ENCODE results near the gene COLEC12. TPM values are rescaled to one million over a fixed set of nuclear protein-coding genes. Genes with fewer than 3 reads are reported as not detected.

The COLEC12 gene
- polyA plus RNA-seq, 4 donors, result 0.22 to 5.4 (median 2.0) TPM

GRCh38 chr18:369224-370015 lies 131.1 kb downstream of the COLEC12 start:
- no peak for DNase-seq
- no peak for FAIRE-seq
- WGBS, 3 donors, result 77 to 84% (median 80%) methylated on average over 11 of the region's 11 CpGs

GRCh38 chr18:366466-367061 lies 133.9 kb downstream of the COLEC12 start:
- DNase-seq, result no peak
- Histone ChIP-seq H3K4me3 (ENCODE audit: low read depth in 1 of 3, low read length in 3 of 3) (no peak overlapping the region), H3K36me3 (ENCODE audit: control insufficient read depth in 3 of 3, insufficient read depth in 2 of 3, low read depth in 1 of 3, low read length in 3 of 3) (no peaks in the 10 kb centered on the region), H3K9me3 (ENCODE audit: control insufficient read depth in 2 of 2, insufficient read depth in 1 of 2, low read depth in 1 of 2, low read length in 1 of 2) (no peaks in the 10 kb centered on the region), H3K27ac (ENCODE audit: low read depth in 1 of 3, low read length in 2 of 3) (no peak overlapping the region), H3K4me1 (ENCODE audit: control insufficient read depth in 3 of 3, insufficient read depth in 2 of 3, low read depth in 1 of 3, low read length in 2 of 3) (peaks cover 0 to 14% (median 0%) of the 10 kb centered on the region in 3 donors), H3K27me3 (ENCODE audit: control insufficient read depth in 3 of 3, insufficient read depth in 3 of 3, low read length in 3 of 3) (no peaks in the 10 kb centered on the region)
- no peak for FAIRE-seq
- WGBS, 3 donors, result 81 to 87% (median 86%) methylated on average over 9 of the region's 9 CpGs

More at GRCh38 chr18:369224-370015, 131.1 kb downstream of the COLEC12 start:
- Histone ChIP-seq H3K27me3 (ENCODE audit: control insufficient read depth in 3 of 3, insufficient read depth in 3 of 3, low read length in 3 of 3) (no peaks in the 10 kb centered on the region), H3K4me3 (ENCODE audit: low read depth in 1 of 3, low read length in 3 of 3) (no peak overlapping the region), H3K27ac (ENCODE audit: low read depth in 1 of 3, low read length in 2 of 3) (no peak overlapping the region), H3K36me3 (ENCODE audit: control insufficient read depth in 3 of 3, insufficient read depth in 2 of 3, low read depth in 1 of 3, low read length in 3 of 3) (no peaks in the 10 kb centered on the region), H3K4me1 (ENCODE audit: control insufficient read depth in 3 of 3, insufficient read depth in 2 of 3, low read depth in 1 of 3, low read length in 2 of 3) (no peaks in the 10 kb centered on the region), H3K9me3 (ENCODE audit: control insufficient read depth in 2 of 2, insufficient read depth in 1 of 2, low read depth in 1 of 2, low read length in 1 of 2) (no peaks in the 10 kb centered on the region)

GRCh38 chr18:365651-366050 lies 134.8 kb downstream of the COLEC12 start:
- FAIRE-seq (no peak), DNase-seq (no peak)
- 85 to 93% (median 92%) methylated on average over 6 of the region's 6 CpGs for WGBS, 3 donors
- no peak overlapping the region for H3K4me3 ChIP-seq (ENCODE audit: low read depth in 1 of 3, low read length in 3 of 3)
- no peaks in the 10 kb centered on the region for H3K9me3 ChIP-seq (ENCODE audit: control insufficient read depth in 2 of 2, insufficient read depth in 1 of 2, low read depth in 1 of 2, low read length in 1 of 2)
- H3K4me1 ChIP-seq (ENCODE audit: control insufficient read depth in 3 of 3, insufficient read depth in 2 of 3, low read depth in 1 of 3, low read length in 2 of 3), result peaks cover 0 to 17% (median 0%) of the 10 kb centered on the region in 3 donors
- no peaks in the 10 kb centered on the region for H3K36me3 ChIP-seq (ENCODE audit: control insufficient read depth in 3 of 3, insufficient read depth in 2 of 3, low read depth in 1 of 3, low read length in 3 of 3)
- no peak overlapping the region for H3K27ac ChIP-seq (ENCODE audit: low read depth in 1 of 3, low read length in 2 of 3)
- no peaks in the 10 kb centered on the region for H3K27me3 ChIP-seq (ENCODE audit: control insufficient read depth in 3 of 3, insufficient read depth in 3 of 3, low read length in 3 of 3)

GRCh38 chr18:364256-364826 lies 136.2 kb downstream of the COLEC12 start:
- no peak for FAIRE-seq
- Histone ChIP-seq H3K27ac (ENCODE audit: low read depth in 1 of 3, low read length in 2 of 3) (no peak overlapping the region), H3K9me3 (ENCODE audit: control insufficient read depth in 2 of 2, insufficient read depth in 1 of 2, low read depth in 1 of 2, low read length in 1 of 2) (no peaks in the 10 kb centered on the region), H3K4me1 (ENCODE audit: control insufficient read depth in 3 of 3, insufficient read depth in 2 of 3, low read depth in 1 of 3, low read length in 2 of 3) (peaks cover 0 to 17% (median 0%) of the 10 kb centered on the region in 3 donors), H3K4me3 (ENCODE audit: low read depth in 1 of 3, low read length in 3 of 3) (no peak overlapping the region), H3K27me3 (ENCODE audit: control insufficient read depth in 3 of 3, insufficient read depth in 3 of 3, low read length in 3 of 3) (no peaks in the 10 kb centered on the region), H3K36me3 (ENCODE audit: control insufficient read depth in 3 of 3, insufficient read depth in 2 of 3, low read depth in 1 of 3, low read length in 3 of 3) (no peaks in the 10 kb centered on the region)
- DNase-seq, result no peak
- WGBS, 3 donors, result 44 to 60% (median 58%) methylated on average over 2 of the region's 2 CpGs

GRCh38 chr18:363301-364085 lies 137.0 kb downstream of the COLEC12 start:
- H3K4me3 ChIP-seq (ENCODE audit: low read depth in 1 of 3, low read length in 3 of 3), result no peak overlapping the region
- no peaks in the 10 kb centered on the region for H3K27me3 ChIP-seq (ENCODE audit: control insufficient read depth in 3 of 3, insufficient read depth in 3 of 3, low read length in 3 of 3)
- no peak for DNase-seq
- WGBS, 3 donors, result 51 to 54% (median 53%) methylated on average over 11 of the region's 11 CpGs
- no peaks in the 10 kb centered on the region for H3K9me3 ChIP-seq (ENCODE audit: control insufficient read depth in 2 of 2, insufficient read depth in 1 of 2, low read depth in 1 of 2, low read length in 1 of 2)
- no peaks in the 10 kb centered on the region for H3K36me3 ChIP-seq (ENCODE audit: control insufficient read depth in 3 of 3, insufficient read depth in 2 of 3, low read depth in 1 of 3, low read length in 3 of 3)
- FAIRE-seq, result no peak
- H3K27ac ChIP-seq (ENCODE audit: low read depth in 1 of 3, low read length in 2 of 3), result no peak overlapping the region
- H3K4me1 ChIP-seq (ENCODE audit: control insufficient read depth in 3 of 3, insufficient read depth in 2 of 3, low read depth in 1 of 3, low read length in 2 of 3), result peaks cover 0 to 17% (median 0%) of the 10 kb centered on the region in 3 donors

- no peaks in the 10 kb centered on the region for H3K36me3 ChIP-seq (ENCODE audit: control insufficient read depth in 3 of 3, insufficient read depth in 2 of 3, low read depth in 1 of 3, low read length in 3 of 3)
- no peak overlapping the region for H3K4me3 ChIP-seq (ENCODE audit: low read depth in 1 of 3, low read length in 3 of 3)
- peak overlapping the region in 1 of 3 donors; percentile 30 for H3K27ac ChIP-seq (ENCODE audit: low read depth in 1 of 3, low read length in 2 of 3)
- peaks cover 0 to 17% (median 0%) of the 10 kb centered on the region in 3 donors for H3K4me1 ChIP-seq (ENCODE audit: control insufficient read depth in 3 of 3, insufficient read depth in 2 of 3, low read depth in 1 of 3, low read length in 2 of 3)
- FAIRE-seq (no peak), DNase-seq (peak in 1 of 2 donors; percentile 66)
- WGBS, 3 donors, result 46 to 57% (median 53%) methylated on average over 12 of the region's 12 CpGs
- no peaks in the 10 kb centered on the region for H3K9me3 ChIP-seq (ENCODE audit: control insufficient read depth in 2 of 2, insufficient read depth in 1 of 2, low read depth in 1 of 2, low read length in 1 of 2)
- no peaks in the 10 kb centered on the region for H3K27me3 ChIP-seq (ENCODE audit: control insufficient read depth in 3 of 3, insufficient read depth in 3 of 3, low read length in 3 of 3)
Observed at GRCh38 chr18:362311-363290, 137.9 kb downstream of the COLEC12 start.

- Histone ChIP-seq H3K9me3 (ENCODE audit: control insufficient read depth in 2 of 2, insufficient read depth in 1 of 2, low read depth in 1 of 2, low read length in 1 of 2) (no peaks in the 10 kb centered on the region), H3K27me3 (ENCODE audit: control insufficient read depth in 3 of 3, insufficient read depth in 3 of 3, low read length in 3 of 3) (no peaks in the 10 kb centered on the region), H3K4me1 (ENCODE audit: control insufficient read depth in 3 of 3, insufficient read depth in 2 of 3, low read depth in 1 of 3, low read length in 2 of 3) (peaks cover 0 to 17% (median 0%) of the 10 kb centered on the region in 3 donors), H3K4me3 (ENCODE audit: low read depth in 1 of 3, low read length in 3 of 3) (no peak overlapping the region), H3K36me3 (ENCODE audit: control insufficient read depth in 3 of 3, insufficient read depth in 2 of 3, low read depth in 1 of 3, low read length in 3 of 3) (no peaks in the 10 kb centered on the region), H3K27ac (ENCODE audit: low read depth in 1 of 3, low read length in 2 of 3) (no peak overlapping the region)
- DNase-seq (peak in 1 of 2 donors; percentile 42), FAIRE-seq (no peak)
- WGBS, 3 donors, result 33 to 45% (median 44%) methylated on average over 7 of the region's 7 CpGs
Observed at GRCh38 chr18:361941-362310, 138.6 kb downstream of the COLEC12 start.

All from small intestine (tissue), 7 donors.